Measurements from ENCODE around the gene DPT. TPM values are rescaled to one million over a fixed set of nuclear protein-coding genes. Genes with fewer than 3 reads are reported as not detected.
A peak's percentile ranks its signal among the peaks of the same experiment; 100 is the strongest.
"Not testable (repeated sequence)": the region's sequence is repeated elsewhere in the genome, so short reads cannot be mapped to it uniquely, and the experiment has no call there.

Gene DPT
- total RNA-seq = 10 to 100 TPM; 21.3 to 81.5 (median 40.0) TPM

GRCh38 chr1:168728473-168729404 is at the start of gene DPT:
DPT (minus strand) TSS chr1:168729206; CDS start chr1:168729174, 32 bp downstream.
- H3K27me3 ChIP-seq = no peaks in the 10 kb centered on the region
- TF ChIP-seq EP300 (IDR thresholded peaks at IDR 0.05) (peak in 1 of 2 donors; percentile 77), POLR2A (IDR thresholded peaks at IDR 0.05) (no peak)
- WGBS, 2 donors = 73 to 79% methylated on average over 13 to 14 of the region's 14 CpGs
- no peaks in the 10 kb centered on the region for H3K36me3 ChIP-seq
- no peaks in the 10 kb centered on the region for H3K9me3 ChIP-seq
- H3K4me3 ChIP-seq = peak within 1 kb of the TSS in 2 of 4 donors; percentile 4 to 5
- H3K27ac ChIP-seq = no peak within 1 kb of the TSS
- DNase-seq (ENCODE audit: low spot score in 2 of 2) = peak; percentile 50 to 68
- H3K4me1 ChIP-seq = peaks cover 0 to 24% (median 0%) of the 10 kb centered on the region in 4 donors

GRCh38 chr1:168775366-168775765 is 46.4 kb upstream of the DPT start:
- Histone ChIP-seq H3K36me3 (no peaks in the 10 kb centered on the region), H3K27ac (no peak overlapping the region), H3K4me1 (peaks cover 0 to 9% (median 0%) of the 10 kb centered on the region in 4 donors), H3K4me3 (no peak overlapping the region), H3K27me3 (no peaks in the 10 kb centered on the region), H3K9me3 (no peaks in the 10 kb centered on the region)
- TF ChIP-seq EP300 (IDR thresholded peaks at IDR 0.05) (no peak), POLR2A (IDR thresholded peaks at IDR 0.05) (no peak), CTCF (IDR thresholded peaks at IDR 0.05) (no peak)
- 70 to 79% methylated on average over 3 of the region's 3 CpGs for WGBS, 2 donors
- DNase-seq (ENCODE audit: low spot score in 2 of 2) = no peak

- H3K4me1 ChIP-seq = peaks cover 0 to 9% (median 0%) of the 10 kb centered on the region in 4 donors
- H3K27me3 ChIP-seq = no peaks in the 10 kb centered on the region
- no peak overlapping the region for H3K4me3 ChIP-seq
- no peak overlapping the region for H3K27ac ChIP-seq
- 50 to 52% methylated on average over 1 of the region's 1 CpG for WGBS, 2 donors
- no peaks in the 10 kb centered on the region for H3K36me3 ChIP-seq
- peak; percentile 14 to 33 for DNase-seq (ENCODE audit: low spot score in 2 of 2)
- TF ChIP-seq EP300 (IDR thresholded peaks at IDR 0.05) = peak in 1 of 2 donors; percentile 57
- TF ChIP-seq POLR2A (IDR thresholded peaks at IDR 0.05) = no peak
- no peaks in the 10 kb centered on the region for H3K9me3 ChIP-seq
Observed at GRCh38 chr1:168774241-168774640, 45.2 kb upstream of the DPT start.

- Histone ChIP-seq H3K27ac (no peak overlapping the region), H3K27me3 (no peaks in the 10 kb centered on the region), H3K4me1 (peaks cover 0 to 23% (median 0%) of the 10 kb centered on the region in 4 donors), H3K4me3 (no peak overlapping the region), H3K36me3 (no peaks in the 10 kb centered on the region), H3K9me3 (no peaks in the 10 kb centered on the region)
- no peak for DNase-seq (ENCODE audit: low spot score in 2 of 2)
- TF ChIP-seq POLR2A (IDR thresholded peaks at IDR 0.05) (no peak), EP300 (IDR thresholded peaks at IDR 0.05) (no peak), CTCF (IDR thresholded peaks at IDR 0.05) (no peak)
- 51 to 58% methylated on average over 2 of the region's 2 CpGs for WGBS, 2 donors
Observed at GRCh38 chr1:168772428-168773060, 43.5 kb upstream of the DPT start.

- TF ChIP-seq CTCF (IDR thresholded peaks at IDR 0.05) = no peak
- TF ChIP-seq POLR2A (IDR thresholded peaks at IDR 0.05) = no peak
- TF ChIP-seq EP300 (IDR thresholded peaks at IDR 0.05) = no peak
- DNase-seq (ENCODE audit: low spot score in 2 of 2) = no peak
- Histone ChIP-seq H3K27ac (no peak overlapping the region), H3K36me3 (no peaks in the 10 kb centered on the region), H3K4me3 (no peak overlapping the region), H3K4me1 (peaks cover 0 to 23% (median 0%) of the 10 kb centered on the region in 4 donors), H3K27me3 (no peaks in the 10 kb centered on the region), H3K9me3 (no peaks in the 10 kb centered on the region)
- 86 to 87% methylated on average over 4 of the region's 4 CpGs for whole genome bisulfite sequencing, 2 donors
Observed at GRCh38 chr1:168771104-168771630, 42.2 kb upstream of the DPT start.

- not testable (repeated sequence) for H3K4me3 ChIP-seq; H3K9me3 ChIP-seq; H3K27me3 ChIP-seq; H3K27ac ChIP-seq; H3K36me3 ChIP-seq; DNase-seq (ENCODE audit: low spot score in 2 of 2)
- H3K4me1 ChIP-seq = peaks cover 0 to 23% (median 0%) of the 10 kb centered on the region in 4 donors
- 78 to 82% methylated on average over 3 of the region's 3 CpGs for WGBS, 2 donors
Observed at GRCh38 chr1:168769893-168770292, 40.9 kb upstream of the DPT start.
